Gastroesophageal sphincter (tissue), 3 donors: ENCODE results near the gene AMY1C.
"Not testable (repeated sequence)": the region's sequence is repeated elsewhere in the genome, so short reads cannot be mapped to it uniquely, and the experiment has no call there.

Experiments
- CTCF ChIP-seq, 4 experiments: fragments of 200-600 bp in 2 of 4; fragments of 450-650 bp in 2 of 4; sonication (generic) in 1 of 4; IDR thresholded peaks; one replicate each; pipeline ENCODE4 v1.5.1; 2017 to 2019; ENCODE audit warnings: antibody characterized with exemption in 4 of 4, mild to moderate bottlenecking in 2 of 4, moderate library complexity in 2 of 4
- POLR2AphosphoS5 ChIP-seq: sonication (generic); formaldehyde crosslinking; IDR thresholded peaks from one replicate; pipeline ENCODE4 v1.6.1; 2017; ENCODE audit warnings: antibody characterized with exemption

- TF ChIP-seq POLR2AphosphoS5; CTCF (IDR thresholded peaks at IDR 0.05): not testable (repeated sequence)
These were observed 32.3 kb upstream of the AMY1C start for GRCh38 chr1:103717404-103717803.
